Peyer's patch (tissue), 4 donors: Measurements from ENCODE around the gene GDF7. TPM values are rescaled to one million over a fixed set of nuclear protein-coding genes. Genes with fewer than 3 reads are reported as not detected.

Experiments
- DNase-seq, 3 donors: peaks; one replicate each; pipeline ENCODE4 v3.0.0-alpha.2; 2017 to 2019
- H3K27ac ChIP-seq, 4 donors: fragments of 200-600 bp; sonication (generic); one replicate each; pipeline ENCODE4 v1.5.1; 2016 to 2019
- H3K27me3 ChIP-seq, 2 donors: fragments of 200-600 bp; sonication (generic); one replicate each; pipeline ENCODE4 v1.5.1; 2019
- H3K36me3 ChIP-seq, 3 donors: fragments of 200-600 bp; sonication (generic); one replicate each; pipeline ENCODE4 v1.5.1; 2016 to 2019
- H3K4me1 ChIP-seq, 4 donors: fragments of 200-600 bp; sonication (generic); one replicate each; pipeline ENCODE4 v1.5.1; 2016 to 2019
- H3K4me3 ChIP-seq, 4 donors: fragments of 200-600 bp; sonication (generic); 1 replicate in 3 of 4; 2 replicates in 1 of 4; pipeline ENCODE4 v1.5.1; 2016 to 2019; ENCODE audit warnings: mild to moderate bottlenecking in 1 of 4
- H3K9me3 ChIP-seq, 4 donors: fragments of 200-600 bp; sonication (generic); one replicate each; pipeline ENCODE4 v1.5.1; 2016 to 2019; ENCODE audit warnings: mild to moderate bottlenecking in 1 of 4
- CTCF ChIP-seq, 6 experiments: fragments of 450-650 bp in 4 of 6; fragments of 200-600 bp in 2 of 6; sonication (generic) in 1 of 6; IDR thresholded peaks; one replicate each; pipeline ENCODE4 v1.5.1; 2017 to 2019; ENCODE audit warnings: antibody characterized with exemption in 6 of 6, mild to moderate bottlenecking in 3 of 6, moderate library complexity in 1 of 6
- POLR2A ChIP-seq, 2 donors: fragments of 450-650 bp; IDR thresholded peaks; one replicate each; pipeline ENCODE4 v1.5.1; 2017; ENCODE audit warnings: antibody characterized with exemption in 2 of 2, mild to moderate bottlenecking in 2 of 2, moderate library complexity in 2 of 2
- total RNA-seq, 4 donors: library from RNA; depleted of rRNA; stranded (reverse); fragments of >200 nt; gene quantifications; one replicate each; pipeline ENCODE4 v1.1.0, GENCODE V29; 2016

The GDF7 gene
- total RNA-seq, 4 donors from 2014 or later: 0.09 to 1.7 (median 0.38) TPM

DNA sequence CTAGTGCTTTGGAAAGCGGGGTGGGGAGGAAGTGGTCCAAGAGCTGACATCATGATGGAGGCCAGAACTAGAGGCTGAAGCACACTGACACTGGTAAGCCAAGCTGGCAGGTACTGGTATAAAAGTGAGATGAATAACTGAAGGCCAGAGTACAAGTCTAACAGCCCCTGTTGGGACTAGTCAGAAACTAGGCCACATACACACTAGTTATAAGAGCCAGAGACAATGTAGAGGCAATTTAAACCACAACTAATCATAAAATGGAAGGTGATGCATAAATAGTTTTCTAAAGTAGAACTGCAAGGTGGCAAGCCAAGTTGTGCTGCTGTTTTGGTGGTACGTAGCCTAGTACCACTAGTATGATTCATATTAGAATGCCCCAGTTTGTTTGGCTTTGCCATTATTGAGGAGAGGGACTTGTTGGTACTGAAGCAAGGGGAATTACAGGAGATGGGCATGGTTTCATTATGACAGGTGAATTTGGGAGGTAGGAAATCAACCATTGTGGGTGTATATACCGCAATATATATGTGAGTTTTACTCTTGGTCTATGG lies 57.6 kb downstream of the GDF7 start:
- no peak for DNase-seq
- H3K27ac ChIP-seq: no peak overlapping the region
- no peaks in the 10 kb centered on the region for H3K36me3 ChIP-seq
- no peaks in the 10 kb centered on the region for H3K4me1 ChIP-seq
- no peaks in the 10 kb centered on the region for H3K9me3 ChIP-seq
- TF ChIP-seq CTCF (IDR thresholded peaks at IDR 0.05): no peak
- TF ChIP-seq POLR2A (IDR thresholded peaks at IDR 0.05): no peak
- H3K27me3 ChIP-seq: no peaks in the 10 kb centered on the region
- H3K4me3 ChIP-seq: no peak overlapping the region

GRCh38 chr2:20725782-20726181 lies 58.8 kb downstream of the GDF7 start:
- TF ChIP-seq POLR2A (IDR thresholded peaks at IDR 0.05) (no peak), CTCF (IDR thresholded peaks at IDR 0.05) (no peak)
- DNase-seq: no peak
- H3K4me1 ChIP-seq: no peaks in the 10 kb centered on the region
- no peaks in the 10 kb centered on the region for H3K36me3 ChIP-seq
- no peaks in the 10 kb centered on the region for H3K27me3 ChIP-seq
- no peak overlapping the region for H3K27ac ChIP-seq
- H3K4me3 ChIP-seq: no peak overlapping the region
- H3K9me3 ChIP-seq: no peaks in the 10 kb centered on the region

DNA sequence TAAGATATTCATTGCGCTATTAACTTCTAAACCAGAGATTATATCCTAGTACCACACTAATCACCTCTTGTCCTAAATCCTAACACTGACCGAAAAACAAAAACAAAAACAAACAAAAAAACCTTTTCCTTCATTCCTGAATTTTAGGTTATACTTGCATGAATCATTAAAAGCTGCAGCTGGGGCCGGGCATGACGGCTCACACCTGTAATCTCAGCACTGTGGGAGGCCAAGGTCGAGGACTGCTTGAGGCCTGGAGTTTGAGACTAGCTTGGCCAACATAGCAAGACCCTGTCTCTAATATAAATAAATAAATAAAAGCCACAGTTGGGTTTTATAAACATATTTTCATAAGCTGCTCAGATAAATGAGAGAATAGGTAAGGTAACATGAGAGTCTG lies 60.0 kb downstream of the GDF7 start:
- H3K9me3 ChIP-seq: no peaks in the 10 kb centered on the region
- no peak for DNase-seq

GRCh38 chr2:20728114-20728758 lies 61.3 kb downstream of the GDF7 start:
- TF ChIP-seq POLR2A (IDR thresholded peaks at IDR 0.05) (no peak), CTCF (IDR thresholded peaks at IDR 0.05) (no peak)

More for the DNA sequence above, 60.0 kb downstream of the GDF7 start:
- TF ChIP-seq POLR2A (IDR thresholded peaks at IDR 0.05) (no peak), CTCF (IDR thresholded peaks at IDR 0.05) (no peak)
- Histone ChIP-seq H3K27me3 (no peaks in the 10 kb centered on the region), H3K4me1 (no peaks in the 10 kb centered on the region), H3K4me3 (no peak overlapping the region), H3K36me3 (no peaks in the 10 kb centered on the region), H3K27ac (no peak overlapping the region)

More at GRCh38 chr2:20728114-20728758, 61.3 kb downstream of the GDF7 start:
- H3K36me3 ChIP-seq: no peaks in the 10 kb centered on the region
- no peak overlapping the region for H3K27ac ChIP-seq
- H3K4me3 ChIP-seq: no peak overlapping the region
- no peaks in the 10 kb centered on the region for H3K9me3 ChIP-seq
- DNase-seq: no peak
- H3K4me1 ChIP-seq: no peaks in the 10 kb centered on the region
- no peaks in the 10 kb centered on the region for H3K27me3 ChIP-seq

Other genes starting within 250 kb of the GDF7 start
- 100 to 1,000 TPM in 3 of 4 donors, 10 to 100 TPM in 1; 61.6 to 488 (median 202) TPM for gene RHOB, start 220.1 kb upstream of the GDF7 start, total RNA-seq
- gene HS1BP3, start 16.0 kb upstream of the GDF7 start, total RNA-seq: 10 to 100 TPM; 33.1 to 63.0 (median 41.0) TPM
- gene LDAH, start 156.0 kb downstream of the GDF7 start, total RNA-seq: 10 to 100 TPM in 3 of 4 donors, 1 to 10 TPM in 1; 7.4 to 14.5 (median 13.5) TPM